HepG2 (cell line): ENCODE data around the gene GEMIN8. TPM values are rescaled to one million over a fixed set of nuclear protein-coding genes. Genes with fewer than 3 reads are reported as not detected.

Source experiments
- BORCS8-MEF2B ChIP-seq: sonication (generic); formaldehyde crosslinking; IDR thresholded peaks from 2 replicates; pipeline ENCODE4 v1.8.0; 2022; ENCODE audit warnings: mild to moderate bottlenecking, missing genetic modification reagents
- CCDC6 ChIP-seq: sonication (generic); formaldehyde crosslinking; IDR thresholded peaks from 2 replicates; pipeline ENCODE4 v1.8.1; 2022; ENCODE audit warnings: mild to moderate bottlenecking, missing genetic modification reagents, moderate library complexity
- CSRNP1 ChIP-seq: sonication (generic); formaldehyde crosslinking; IDR thresholded peaks from 2 replicates; pipeline ENCODE4 v1.8.1; 2023; ENCODE audit warnings: mild to moderate bottlenecking, missing genetic modification reagents
- ELF1 ChIP-seq: sonication (generic); formaldehyde crosslinking; IDR thresholded peaks from 2 replicates; pipeline ENCODE4 v1.4.0; 2020; ENCODE audit warnings: missing genetic modification reagents
- GATAD1 ChIP-seq: IDR thresholded peaks from 2 replicates; pipeline ENCODE4 v1.6.1; 2016; ENCODE audit warnings: missing genetic modification reagents, missing compliant biosample characterization
- HDAC6 ChIP-seq: fragments of 200-600 bp; sonication (generic); IDR thresholded peaks from 2 replicates; pipeline ENCODE4 v1.7.0; 2017; ENCODE audit warnings: mild to moderate bottlenecking, antibody characterized with exemption, low read length, low read depth
- HNRNPL ChIP-seq: fragments of 200-400 bp; formaldehyde crosslinking; IDR thresholded peaks from 2 replicates; pipeline ENCODE4 v1.6.1; 2017; ENCODE audit warnings: mild to moderate bottlenecking, low read depth, low read length
- HOXA5 ChIP-seq: sonication (generic); formaldehyde crosslinking; IDR thresholded peaks from 2 replicates; pipeline ENCODE4 v1.4.0; 2020; ENCODE audit warnings: missing genetic modification reagents
- ISL2 ChIP-seq: sonication (generic); formaldehyde crosslinking; IDR thresholded peaks from 2 replicates; pipeline ENCODE4 v1.5.0; 2020; ENCODE audit warnings: missing genetic modification reagents
- MAX ChIP-seq: IDR thresholded peaks from 2 replicates; pipeline ENCODE4 v1.6.1; 2012; ENCODE audit warnings: inconsistent platforms
- NR3C1 ChIP-seq: sonication (generic); formaldehyde crosslinking; IDR thresholded peaks from 2 replicates; pipeline ENCODE4 v1.4.0; 2020; ENCODE audit warnings: missing genetic modification reagents
- POLR2AphosphoS5 ChIP-seq: IDR thresholded peaks from 2 replicates; pipeline ENCODE4 v1.6.1; 2012; ENCODE audit warnings: low read depth, low read length
- SMARCE1 ChIP-seq: fragments of 450-650 bp; IDR thresholded peaks from 2 replicates; pipeline ENCODE4 v1.6.1; 2017; ENCODE audit warnings: borderline replicate concordance
- SNRNP70 ChIP-seq: fragments of 200-400 bp; formaldehyde crosslinking; IDR thresholded peaks from 2 replicates; pipeline ENCODE4 v1.6.1; 2017; ENCODE audit warnings: mild to moderate bottlenecking, low read depth, low read length, moderate library complexity
- SUZ12 ChIP-seq: fragments of 150-350 bp; IDR thresholded peaks from 2 replicates; pipeline ENCODE4 v1.6.1; 2014; ENCODE audit warnings: low read depth, low read length
- YEATS2 ChIP-seq: sonication (generic); formaldehyde crosslinking; IDR thresholded peaks from 2 replicates; pipeline ENCODE4 v1.4.0; 2020; ENCODE audit warnings: missing genetic modification reagents, borderline replicate concordance
- YEATS4 ChIP-seq: sonication (generic); formaldehyde crosslinking; IDR thresholded peaks from 2 replicates; pipeline ENCODE4 v1.4.0; 2020; ENCODE audit warnings: missing genetic modification reagents, borderline replicate concordance
- ZMYM4 ChIP-seq: sonication (generic); formaldehyde crosslinking; IDR thresholded peaks from 2 replicates; pipeline ENCODE4 v1.8.1; 2023; ENCODE audit warnings: mild to moderate bottlenecking, missing genetic modification reagents
- ZNF205 ChIP-seq: IDR thresholded peaks from 2 replicates; pipeline ENCODE4 v1.6.1; 2018; ENCODE audit warnings: missing biosample characterization, missing genetic modification reagents
- ZNF331 ChIP-seq: sonication (generic); formaldehyde crosslinking; IDR thresholded peaks from 2 replicates; pipeline ENCODE4 v1.4.0; 2020; ENCODE audit warnings: missing genetic modification reagents
- ZNF562 ChIP-seq: sonication (generic); formaldehyde crosslinking; IDR thresholded peaks from 2 replicates; pipeline ENCODE4 v1.8.0; 2022; ENCODE audit warnings: missing genetic modification reagents, borderline replicate concordance
- ZNF567 ChIP-seq: sonication (generic); formaldehyde crosslinking; IDR thresholded peaks from 2 replicates; pipeline ENCODE4 v1.8.1; 2023; ENCODE audit warnings: mild to moderate bottlenecking, missing genetic modification reagents, borderline replicate concordance
- ZNF607 ChIP-seq: sonication (generic); formaldehyde crosslinking; IDR thresholded peaks from 2 replicates; pipeline ENCODE4 v1.5.1; 2020; ENCODE audit warnings: missing genetic modification reagents, mild to moderate bottlenecking, borderline replicate concordance
- ZNF670 ChIP-seq: sonication (generic); formaldehyde crosslinking; IDR thresholded peaks from 2 replicates; pipeline ENCODE4 v1.8.0; 2022; ENCODE audit warnings: mild to moderate bottlenecking, missing genetic modification reagents, borderline replicate concordance
- ZSCAN31 ChIP-seq: sonication (generic); formaldehyde crosslinking; IDR thresholded peaks from 2 replicates; pipeline ENCODE4 v1.5.0; 2020; ENCODE audit warnings: low read depth, mild to moderate bottlenecking, missing genetic modification reagents
- ZZZ3 ChIP-seq: sonication (generic); formaldehyde crosslinking; IDR thresholded peaks from 2 replicates; pipeline ENCODE4 v1.4.0; 2020; ENCODE audit warnings: missing genetic modification reagents, mild to moderate bottlenecking, borderline replicate concordance
- polyA plus RNA-seq, 8 experiments: library from polyadenylated mRNA; depleted of rRNA in 3 of 8; stranded (reverse) in 7 of 8; unstranded in 1 of 8; fragments of >200 nt; fragmentation: Illumina TruSeq in 4 of 8; extraction: Trizol in 4 of 8; gene quantifications; 2 replicates each; pipeline versions ENCODE4 v1.2.1 to v1.2.3, GENCODE V29; 2011 to 2016; ENCODE audit warnings: low read depth in 4 of 8, missing spikeins in 1 of 8, mixed read lengths in 1 of 8; ENCODE audit not compliant: insufficient read depth in 1 of 8
- total RNA-seq, 5 experiments: library from RNA; depleted of rRNA; stranded (reverse); fragments of >200 nt; fragmentation: Illumina TruSeq; extraction: Trizol; gene quantifications; 2 replicates each; pipeline ENCODE4 v1.2.3, GENCODE V29; 2016; ENCODE audit warnings: low read depth in 1 of 5
- TF ChIP-seq, protein P1 (sequence below): sonication (generic); formaldehyde crosslinking; IDR thresholded peaks from 2 replicates; pipeline ENCODE4 v1.4.0; 2020; ENCODE audit warnings: missing genetic modification reagents

GEMIN8 gene
- total and polyA plus RNA-seq, 2 of the 13 experiments (the other 11 are each of a cell fraction or from before 2014, with no cell fraction given): 9.7 to 23.7 TPM

- no peak for TF ChIP-seq HNRNPL
- peak; percentile 73; the same call in 1 of the 2 replicates for TF ChIP-seq ZSCAN31 (CRISPR knock-in tag)
- TF ChIP-seq HOXA5 (CRISPR knock-in tag): no peak
- no peak for TF ChIP-seq SMARCE1
- TF ChIP-seq ZNF205 (CRISPR knock-in tag): no peak
- TF ChIP-seq, protein P1, sequence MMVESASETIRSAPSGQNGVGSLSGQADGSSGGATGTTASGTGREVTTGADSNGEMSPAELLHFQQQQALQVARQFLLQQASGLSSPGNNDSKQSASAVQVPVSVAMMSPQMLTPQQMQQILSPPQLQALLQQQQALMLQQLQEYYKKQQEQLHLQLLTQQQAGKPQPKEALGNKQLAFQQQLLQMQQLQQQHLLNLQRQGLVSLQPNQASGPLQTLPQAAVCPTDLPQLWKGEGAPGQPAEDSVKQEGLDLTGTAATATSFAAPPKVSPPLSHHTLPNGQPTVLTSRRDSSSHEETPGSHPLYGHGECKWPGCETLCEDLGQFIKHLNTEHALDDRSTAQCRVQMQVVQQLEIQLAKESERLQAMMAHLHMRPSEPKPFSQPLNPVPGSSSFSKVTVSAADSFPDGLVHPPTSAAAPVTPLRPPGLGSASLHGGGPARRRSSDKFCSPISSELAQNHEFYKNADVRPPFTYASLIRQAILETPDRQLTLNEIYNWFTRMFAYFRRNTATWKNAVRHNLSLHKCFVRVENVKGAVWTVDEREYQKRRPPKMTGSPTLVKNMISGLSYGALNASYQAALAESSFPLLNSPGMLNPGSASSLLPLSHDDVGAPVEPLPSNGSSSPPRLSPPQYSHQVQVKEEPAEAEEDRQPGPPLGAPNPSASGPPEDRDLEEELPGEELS (CRISPR knock-in tag): no peak
- TF ChIP-seq CSRNP1 (CRISPR knock-in tag): no peak
- TF ChIP-seq ZNF607 (CRISPR knock-in tag): no peak
- no peak for TF ChIP-seq ZNF567
- peak; percentile 83 for TF ChIP-seq ELF1 (CRISPR knock-in tag)
- TF ChIP-seq ZNF670: no peak
- TF ChIP-seq ZNF331 (CRISPR knock-in tag): 0 out of 2 replicates have a peak, but pooled peaks have one; percentile 55
- TF ChIP-seq SUZ12: no peak
- peak; percentile 60 for TF ChIP-seq POLR2AphosphoS5
- TF ChIP-seq HDAC6: no peak
- TF ChIP-seq ISL2: peak; percentile 49; the same call in 1 of the 2 replicates
- no peak for TF ChIP-seq NR3C1 (CRISPR knock-in tag)
- TF ChIP-seq ZNF562 (CRISPR knock-in tag): no peak
- peak; percentile 85; the same call in 1 of the 2 replicates for TF ChIP-seq YEATS2 (CRISPR knock-in tag)
- TF ChIP-seq SNRNP70: no peak
- TF ChIP-seq ZMYM4 (CRISPR knock-in tag): peak; percentile 78
- TF ChIP-seq GATAD1 (CRISPR knock-in tag): peak; percentile 88
- no peak; the same call in 1 of the 2 replicates for TF ChIP-seq ZZZ3 (CRISPR knock-in tag)
- peak; percentile 96 for TF ChIP-seq MAX
- TF ChIP-seq YEATS4 (CRISPR knock-in tag): peak; percentile 84
- TF ChIP-seq BORCS8-MEF2B (CRISPR knock-in tag): peak; percentile 47; the same call in 1 of the 2 replicates
- TF ChIP-seq CCDC6 (CRISPR knock-in tag): no peak
Measured at GRCh38 chrX:14029425-14030173, at the start of gene GEMIN8 (continued).
